COLO668 (cell line): ENCODE measurements around the gene MSH3.
"Not testable (repeated sequence)": the region's sequence is repeated elsewhere in the genome, so short reads cannot be mapped to it uniquely, and the experiment has no call there.

ENCODE experiments used
- DNase-seq: peaks from one replicate; lab custom pipeline; 2025; ENCODE audit not compliant: unreplicated experiment; lab: John Stamatoyannopoulos, UW

The MSH3 gene

DNA sequence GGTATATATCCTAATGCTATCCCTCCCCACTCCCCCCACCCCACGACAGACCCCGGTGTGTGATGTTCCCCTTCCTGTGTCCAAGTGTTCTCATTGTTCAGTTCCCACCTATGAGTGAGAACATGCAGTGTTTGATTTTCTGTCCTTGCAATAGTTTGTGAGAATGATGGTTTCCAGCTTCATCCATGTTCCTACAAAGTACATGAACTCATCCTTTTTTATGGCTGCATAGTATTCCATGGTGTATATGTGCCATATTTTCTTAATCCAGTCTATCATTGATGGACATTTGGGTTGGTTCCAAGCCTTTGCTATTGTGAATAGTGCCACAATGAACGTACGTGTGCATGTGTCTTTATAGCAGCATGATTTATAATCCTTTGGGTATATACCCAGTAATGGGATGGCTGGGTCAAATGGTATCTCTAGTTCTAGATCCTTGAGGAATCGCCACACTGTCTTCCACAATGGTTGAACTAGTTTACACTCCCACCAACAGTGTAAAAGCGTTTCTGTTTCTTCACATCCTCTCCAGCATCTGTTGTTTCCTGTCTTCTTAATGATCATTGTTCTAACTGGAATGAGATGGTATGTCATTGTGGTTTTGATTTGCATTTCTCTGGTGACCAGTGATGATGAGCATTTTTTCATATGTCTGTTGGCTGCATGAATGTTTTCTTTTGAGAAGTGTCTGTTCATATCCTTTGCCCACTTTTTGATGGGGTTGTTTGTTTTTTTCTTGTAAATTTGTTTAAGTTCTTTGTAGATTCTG, 186.8 kb downstream of the MSH3 start:
- DNase-seq = not testable (repeated sequence)

DNA sequence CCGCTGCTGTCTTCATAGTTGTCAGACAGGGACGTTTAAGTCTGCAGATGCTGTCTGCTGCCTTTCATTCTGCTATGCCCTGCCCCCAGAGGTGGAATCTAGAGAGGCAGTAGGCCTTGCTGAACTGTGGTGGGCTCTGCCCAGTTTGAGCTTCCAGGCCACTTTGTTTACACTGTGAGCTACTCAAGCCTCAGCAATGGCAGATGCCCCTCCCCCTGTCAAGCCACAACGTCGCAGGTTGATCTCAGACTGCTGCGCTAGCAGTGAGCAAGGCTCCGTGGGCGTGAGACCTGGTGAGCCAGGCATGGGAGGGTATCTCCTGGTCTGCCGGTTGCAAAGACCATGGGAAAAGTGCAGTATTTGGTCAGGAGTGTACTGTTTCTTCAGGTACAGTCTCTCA, 192.0 kb downstream of the MSH3 start:
- not testable (repeated sequence) for DNase-seq

DNA sequence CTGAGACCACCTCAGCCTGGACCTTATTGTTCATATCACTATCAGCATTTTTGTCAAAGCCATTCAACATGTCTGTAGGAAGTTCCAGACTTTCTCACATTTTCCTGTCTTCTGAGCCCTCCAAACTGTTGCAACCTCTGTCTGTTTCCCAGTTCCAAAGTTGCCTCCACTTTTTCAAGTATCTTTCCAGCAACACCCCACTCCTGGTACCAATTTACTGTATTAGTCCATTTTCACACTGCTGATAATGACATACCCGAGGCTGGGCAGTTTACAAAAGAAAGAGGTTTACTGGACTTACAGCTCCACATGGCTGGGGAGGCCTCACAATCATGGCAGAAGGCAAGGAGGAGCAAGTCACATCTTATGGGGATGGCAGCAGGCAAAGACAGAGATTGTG, 195.7 kb downstream of the MSH3 start:
- DNase-seq = not testable (repeated sequence)

DNA sequence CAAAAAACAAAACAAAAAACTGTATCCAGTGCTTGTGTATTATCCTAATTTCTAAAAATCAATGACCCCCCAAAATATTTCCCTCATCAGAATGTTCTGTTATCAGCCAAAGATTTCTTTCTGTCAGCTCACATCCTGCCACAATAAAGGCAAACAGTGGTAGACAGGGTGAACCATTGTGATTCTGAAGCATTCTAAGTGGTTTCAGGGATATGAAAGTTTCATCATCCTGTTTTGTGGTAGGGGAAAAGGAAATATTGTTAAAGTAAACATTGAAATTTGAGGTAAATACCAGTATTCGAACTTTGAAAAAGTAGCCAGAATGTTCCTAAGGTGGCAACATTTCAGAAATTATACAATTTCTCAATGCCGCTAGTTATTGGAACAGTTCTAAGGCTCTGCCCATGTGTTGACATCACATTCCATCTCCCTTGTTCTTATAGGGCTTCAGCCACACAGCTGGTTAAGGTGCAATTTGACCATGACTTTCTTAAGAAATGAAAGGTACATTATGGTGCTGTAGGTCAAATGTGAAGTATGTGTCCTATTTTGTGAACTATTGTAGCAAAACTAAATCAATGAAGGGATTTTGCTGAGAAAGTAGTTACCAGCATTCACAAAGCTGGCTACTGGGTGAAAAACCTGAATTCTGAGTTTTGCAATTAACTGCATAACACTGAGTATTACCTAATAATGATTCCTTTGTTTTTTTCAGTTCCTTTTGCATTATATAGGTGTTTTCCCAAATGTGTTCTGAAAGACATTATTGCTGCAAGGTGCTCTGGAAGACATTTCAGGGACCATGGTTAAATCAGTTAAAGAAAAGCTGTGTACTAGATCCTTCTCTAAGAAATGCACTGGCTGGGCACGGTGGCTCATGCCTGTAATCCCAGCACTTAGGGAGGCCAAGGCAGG, 198.1 kb downstream of the MSH3 start:
- DNase-seq = no peak

DNA sequence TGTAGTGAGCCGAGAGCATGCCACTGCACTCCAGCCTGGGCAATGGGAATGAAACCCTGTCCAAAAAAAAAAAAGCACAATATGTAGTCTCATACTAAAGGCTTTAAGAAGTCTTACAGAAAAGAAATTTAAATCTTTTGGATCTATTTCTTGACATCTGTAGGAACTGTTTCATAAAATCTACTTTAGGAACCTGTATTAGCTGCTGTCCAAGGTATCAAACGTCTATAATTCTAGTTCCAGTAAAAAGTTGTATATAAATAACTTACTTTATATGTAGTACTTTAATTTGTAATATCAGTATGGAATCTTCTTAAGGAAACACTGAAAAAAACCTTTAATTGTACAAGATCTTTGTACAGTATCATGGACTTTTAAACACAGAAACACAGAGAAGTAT, 199.0 kb downstream of the MSH3 start:
- no peak for DNase-seq

DNA sequence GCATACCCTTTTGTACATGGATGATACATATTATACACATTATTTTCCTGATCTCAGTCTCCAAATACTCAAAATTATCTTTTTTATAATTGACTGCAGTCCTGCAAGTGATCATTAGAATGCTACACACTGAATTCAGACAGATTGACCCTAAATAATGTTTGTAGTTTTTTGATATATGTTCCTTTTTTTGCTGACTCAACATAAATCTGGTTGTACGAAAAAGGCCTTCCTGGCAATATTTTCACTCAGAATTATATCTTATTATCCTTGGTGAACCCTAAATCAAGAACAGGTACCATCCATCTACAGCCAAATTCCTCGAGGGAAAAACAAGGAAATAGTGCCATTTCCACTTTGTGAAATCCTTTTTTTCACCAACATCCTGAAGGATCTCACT, 200.1 kb downstream of the MSH3 start:
- no peak for DNase-seq

DNA sequence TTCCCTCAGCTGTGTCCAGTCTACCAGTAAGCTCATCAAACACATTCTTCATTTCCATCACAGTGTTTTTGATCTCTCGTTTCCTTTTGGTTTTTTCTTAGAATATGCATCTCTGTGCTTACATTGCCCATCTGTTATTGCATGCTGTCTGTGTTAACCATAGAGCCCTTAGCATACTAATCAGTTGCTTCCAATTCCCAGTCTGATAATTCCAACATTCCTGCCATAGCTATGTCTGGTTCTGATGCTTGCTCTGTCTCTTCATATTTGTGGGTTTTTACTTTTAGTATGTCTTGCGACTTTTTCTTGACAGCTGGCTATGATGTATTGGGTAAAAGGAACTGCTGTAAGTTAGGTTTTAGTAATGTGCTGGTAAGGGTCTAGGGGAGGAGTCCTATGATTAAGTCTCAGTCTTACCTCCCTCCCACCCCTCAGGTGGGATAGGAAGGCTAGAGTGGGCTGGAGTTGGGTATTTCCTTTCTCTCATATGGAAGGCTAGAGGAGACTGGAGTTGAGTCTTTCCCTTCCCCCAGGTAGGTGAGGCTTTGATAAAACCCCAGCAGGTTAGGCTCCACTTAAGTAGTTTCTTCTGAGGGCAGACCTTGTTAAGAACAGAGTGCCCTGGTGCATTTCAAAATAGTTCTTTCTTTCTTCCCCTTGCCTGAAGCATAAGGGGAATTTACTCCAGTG, 206.6 kb downstream of the MSH3 start:
- no peak for DNase-seq

DNA sequence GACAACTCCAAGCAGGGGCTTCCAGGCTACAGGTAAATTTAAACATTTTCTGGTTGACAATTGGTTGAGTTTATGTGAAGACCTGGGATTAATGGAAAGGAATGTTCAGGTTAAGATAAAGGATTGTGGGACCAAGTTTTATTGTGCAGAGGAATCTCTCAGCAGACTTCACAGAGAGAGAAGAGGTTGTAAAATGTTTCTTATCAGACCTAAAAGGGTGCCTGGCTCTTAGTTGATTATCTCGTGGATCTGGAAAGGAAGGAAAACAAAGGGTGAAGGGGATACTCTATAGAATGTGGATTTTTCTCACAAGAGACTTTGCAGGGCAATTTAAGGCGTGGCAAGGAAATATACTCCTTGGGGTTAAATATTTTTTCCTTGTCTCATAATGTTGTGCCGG, 209.3 kb downstream of the MSH3 start:
- no peak for DNase-seq

DNA sequence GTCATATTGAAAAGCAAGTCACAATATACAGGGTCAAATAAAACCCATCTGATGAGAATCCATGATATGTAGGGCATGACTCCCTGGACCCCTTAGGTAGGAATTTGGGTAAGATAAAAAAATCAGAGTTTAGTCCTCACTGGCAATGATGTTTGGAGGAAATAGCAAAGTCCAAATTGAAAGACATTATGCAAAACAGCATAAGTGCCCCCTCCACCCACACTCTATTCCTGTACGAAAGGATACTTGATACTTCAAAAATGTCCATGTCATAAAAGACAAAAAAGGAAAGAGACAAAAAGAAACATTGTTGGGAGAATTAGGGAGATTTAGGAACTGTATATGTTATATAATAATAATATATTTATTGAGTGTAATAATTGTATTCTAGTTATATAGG, 209.7 kb downstream of the MSH3 start:
- DNase-seq = no peak

DNA sequence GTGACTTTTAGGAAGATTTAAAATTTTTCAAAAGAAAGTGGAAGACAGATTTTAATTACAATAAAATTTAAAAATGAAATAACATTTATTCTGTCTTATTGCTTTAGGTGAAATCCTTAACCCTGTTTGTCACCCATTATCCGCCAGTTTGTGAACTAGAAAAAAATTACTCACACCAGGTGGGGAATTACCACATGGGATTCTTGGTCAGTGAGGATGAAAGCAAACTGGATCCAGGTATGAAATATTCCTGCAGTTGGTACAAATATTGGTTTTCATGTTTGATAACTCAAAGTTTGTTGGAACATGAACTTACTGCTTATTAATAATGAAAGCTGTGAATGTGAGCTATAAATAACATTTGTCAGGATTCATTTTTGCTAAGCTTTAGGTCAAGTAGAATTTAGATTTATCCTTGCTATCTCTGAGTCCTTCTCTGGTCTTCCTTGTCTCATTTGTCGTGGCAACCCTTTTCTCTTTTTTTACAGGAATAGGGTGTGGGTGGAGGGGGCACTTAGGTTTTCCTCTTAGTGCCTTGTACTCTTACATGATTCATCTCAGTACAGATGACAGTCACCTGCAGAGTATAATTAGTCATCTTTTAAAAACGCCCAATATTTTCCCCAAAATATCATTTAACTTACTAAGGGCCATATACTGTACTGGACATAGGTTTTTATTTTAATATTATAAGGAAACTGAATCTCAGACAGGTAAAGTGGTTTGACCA, 210.4 kb downstream of the MSH3 start:
- no peak for DNase-seq

DNA sequence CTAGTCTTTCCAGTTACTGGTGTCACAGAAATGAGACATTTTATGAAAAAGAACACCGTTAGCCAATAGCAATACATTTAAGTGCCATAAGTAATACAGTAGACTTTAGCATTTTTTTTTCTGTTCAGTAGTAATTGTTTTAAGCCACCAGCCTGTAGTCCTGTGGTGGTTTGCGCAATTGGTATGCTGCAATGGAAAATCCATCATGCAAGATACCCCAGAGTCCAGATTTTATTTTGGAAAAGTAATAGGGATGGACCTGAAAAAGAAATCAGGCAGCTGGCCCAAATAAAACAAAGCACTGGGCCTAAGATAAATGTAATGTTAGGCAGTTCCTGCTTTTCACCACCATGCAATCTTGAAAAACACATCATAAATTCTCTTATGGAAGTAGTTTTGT, 211.1 kb downstream of the MSH3 start:
- DNase-seq = no peak

DNA sequence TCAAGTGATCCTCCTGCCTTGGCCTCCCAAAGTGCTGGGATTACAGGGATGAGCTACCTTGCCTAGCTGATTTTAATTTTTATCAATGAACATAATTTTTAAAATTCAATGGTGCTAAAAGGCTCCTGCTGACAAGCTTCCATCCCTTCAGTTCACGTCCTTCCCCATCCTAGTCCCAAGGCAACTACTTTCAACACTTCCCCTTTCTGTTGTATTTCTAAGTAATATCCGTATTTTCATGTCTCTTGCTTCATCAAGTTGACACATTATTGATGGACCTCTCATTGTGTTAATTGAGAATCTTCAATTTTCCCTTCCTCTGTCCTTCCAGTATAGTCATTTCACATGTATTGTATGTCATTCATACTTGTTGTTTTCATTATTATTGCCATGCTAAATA, 211.9 kb downstream of the MSH3 start:
- DNase-seq = no peak

DNA sequence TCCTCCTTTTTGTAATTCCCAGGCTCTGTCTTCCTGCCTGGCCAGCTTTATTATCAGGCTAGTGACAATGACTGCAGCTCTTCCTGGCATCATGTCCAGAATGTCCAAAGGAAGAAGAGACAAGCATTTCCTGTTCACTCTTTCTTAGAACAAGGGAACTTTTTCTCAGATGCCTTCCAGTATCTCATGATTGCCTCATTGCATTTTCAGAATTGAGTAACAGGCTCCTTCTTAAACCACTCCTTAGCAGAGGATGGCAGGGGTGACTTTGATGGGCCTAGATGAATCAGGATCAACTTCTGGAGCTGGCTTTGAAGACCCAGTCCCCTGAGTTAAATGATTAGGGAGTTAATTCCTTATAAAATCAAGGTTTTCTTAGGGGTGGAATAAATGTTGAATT, 212.8 kb downstream of the MSH3 start:
- no peak for DNase-seq

DNA sequence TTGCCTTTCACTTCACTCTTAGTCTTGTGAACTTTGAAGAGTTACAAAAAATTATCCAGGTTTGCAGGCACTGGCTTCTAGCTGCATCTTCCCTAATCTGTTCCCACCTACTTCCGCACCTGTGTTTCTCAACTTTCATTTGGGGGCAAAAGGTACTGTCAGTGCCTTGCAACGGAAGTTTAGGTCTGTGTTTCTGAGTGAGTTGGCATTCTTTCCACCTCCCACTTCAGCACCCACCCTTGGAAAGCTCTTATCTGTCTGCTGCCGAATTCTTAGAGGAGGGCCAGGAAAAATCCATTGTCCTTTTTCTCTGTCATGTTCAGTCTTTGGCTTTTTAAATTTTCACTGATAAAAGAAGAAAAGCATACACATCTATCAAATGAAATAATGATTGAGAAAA, 216.0 kb downstream of the MSH3 start:
- DNase-seq = no peak

DNA sequence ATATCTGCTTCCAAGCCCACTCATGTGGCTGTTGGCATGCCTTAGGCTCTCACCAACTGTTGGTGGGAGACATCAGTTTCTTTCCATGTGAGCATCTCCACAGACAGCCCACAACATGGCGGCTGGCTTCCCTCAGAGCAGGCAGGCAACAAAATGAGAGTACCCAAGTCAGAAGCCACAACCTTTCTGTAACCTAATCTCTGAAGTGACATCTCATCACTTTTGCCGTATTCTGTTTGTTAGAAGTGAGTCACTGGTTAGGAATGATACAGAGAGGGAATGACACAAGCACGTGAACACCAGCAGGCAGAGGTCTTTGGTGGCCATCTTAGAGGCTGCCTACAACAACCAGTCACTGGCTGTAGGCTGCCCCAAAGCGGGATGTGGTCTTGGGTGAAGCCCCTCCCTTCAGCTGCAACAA, 217.1 kb downstream of the MSH3 start:
- DNase-seq = no peak

DNA sequence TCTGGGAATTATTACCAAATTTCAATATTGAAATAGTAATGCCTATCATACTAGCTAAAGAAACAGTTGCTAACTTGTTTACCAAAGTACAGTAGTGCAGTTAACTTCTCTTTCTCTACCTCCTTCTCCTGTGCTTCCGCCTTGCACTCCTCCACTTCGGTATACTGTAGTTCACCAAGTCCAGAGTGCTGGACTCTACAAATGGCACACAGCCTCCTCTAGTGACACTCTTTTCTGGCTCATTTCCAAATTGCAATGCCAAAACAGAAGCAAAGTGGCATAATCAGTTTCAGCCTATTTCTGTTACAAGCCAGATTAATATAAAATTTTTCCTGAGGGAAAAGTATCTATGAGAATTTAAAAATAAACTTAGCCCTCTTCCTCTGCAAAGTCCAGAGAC, 219.7 kb downstream of the MSH3 start:
- no peak for DNase-seq

DNA sequence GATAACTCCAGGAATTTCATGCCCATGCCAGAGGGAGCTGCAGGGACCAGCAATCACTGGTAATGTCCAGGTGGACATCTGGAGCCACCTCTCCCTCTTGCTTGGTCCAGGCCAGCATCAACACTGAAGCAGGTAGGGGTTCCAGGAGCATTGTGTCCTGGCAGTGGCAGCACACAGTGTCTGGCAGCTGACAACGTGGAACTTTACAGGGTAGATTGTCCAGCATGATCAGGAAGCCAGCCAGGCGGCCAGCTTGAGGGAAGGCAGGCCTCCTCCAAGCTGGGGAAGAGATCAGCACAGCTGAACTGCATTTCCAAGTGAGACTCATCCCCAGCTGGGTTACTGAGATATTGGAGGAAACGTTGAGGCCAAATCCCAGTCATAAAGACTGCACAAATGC, 223.1 kb downstream of the MSH3 start:
- no peak for DNase-seq

DNA sequence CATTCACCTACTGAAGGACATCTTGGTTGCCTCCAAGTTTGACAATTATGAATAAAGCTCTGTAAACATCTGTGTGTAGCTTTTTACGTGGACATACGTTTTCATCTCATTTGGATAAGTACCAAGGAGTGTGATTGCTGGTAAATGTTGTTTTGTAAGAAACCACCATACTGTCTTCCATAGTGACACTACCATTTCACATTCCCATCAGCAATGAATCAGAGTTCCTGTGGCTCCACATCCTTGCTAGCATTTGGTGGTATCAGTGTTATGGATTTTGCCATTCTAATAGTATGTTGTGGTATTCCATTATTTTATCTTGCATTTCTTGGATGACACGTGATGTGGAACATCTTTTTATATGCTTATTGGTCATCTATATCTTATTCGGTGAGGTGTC, 227.3 kb downstream of the MSH3 start:
- no peak for DNase-seq

DNA sequence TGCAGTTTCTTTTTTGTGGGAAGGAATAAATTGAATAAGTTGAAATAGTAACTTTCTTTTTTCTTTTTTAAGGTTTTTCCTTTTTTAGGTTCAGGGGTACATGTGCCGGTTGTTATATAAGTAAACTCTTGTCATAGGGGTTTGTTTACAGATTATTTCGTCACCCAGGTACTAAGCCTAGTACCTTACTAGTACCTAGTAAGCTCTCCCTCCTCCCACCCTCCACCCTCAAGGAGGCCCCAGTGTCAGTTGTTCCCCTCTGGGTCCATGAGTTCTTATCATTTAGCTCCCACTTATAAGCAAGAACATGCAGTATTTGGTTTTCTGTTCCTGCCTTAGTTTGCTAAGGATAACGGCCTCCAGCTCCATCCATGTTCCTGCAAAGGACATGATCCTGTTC, 228.9 kb downstream of the MSH3 start:
- DNase-seq = not testable (repeated sequence)

DNA sequence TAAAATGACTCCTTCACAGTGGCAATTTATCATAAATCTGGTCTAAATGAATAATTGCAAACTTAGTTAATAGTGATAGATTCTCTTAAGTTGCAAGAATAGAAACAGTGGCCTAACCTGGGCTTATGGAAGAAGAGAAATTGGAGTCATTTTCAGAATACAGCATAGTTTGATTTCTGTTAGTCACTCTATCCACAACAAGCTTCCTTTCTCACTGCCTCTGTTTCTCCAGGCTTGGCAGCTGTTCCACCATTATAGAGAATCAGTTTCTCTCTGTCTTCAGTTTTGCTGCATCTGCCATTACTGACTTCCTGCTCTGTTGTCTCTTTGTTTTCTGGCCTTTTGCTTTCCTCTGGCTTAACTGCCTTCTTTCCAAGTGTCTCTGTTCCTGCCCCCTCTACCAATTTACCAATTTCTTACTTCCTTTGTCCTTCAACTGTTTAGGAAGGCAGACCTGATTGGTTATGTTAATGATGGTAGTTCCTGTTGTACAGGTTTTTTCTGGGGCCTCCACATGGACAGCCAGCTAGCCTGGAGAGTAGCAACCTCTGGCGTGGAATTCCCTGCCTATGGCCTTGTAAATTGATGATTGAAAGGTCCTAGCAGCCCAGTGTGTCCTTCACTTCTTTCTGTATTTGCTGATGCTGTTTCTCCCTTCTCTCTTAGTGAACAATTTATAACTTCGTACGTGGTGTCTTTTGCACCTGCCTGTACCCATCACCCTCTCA, 229.8 kb downstream of the MSH3 start:
- DNase-seq = no peak
